KBM-7 (cell line): ENCODE results near the gene STX10.

Experiments used
- DNase-seq: peaks from one replicate; pipeline ENCODE4 v3.0.0-alpha.2; 2015
- in situ Hi-C: fragments of 300-500 bp; cut with MboI; formaldehyde crosslinking; loops from 2 replicates; pipeline ENCODE4 v1.14.3; 2020; ENCODE audit warnings: low sequenced_read_pairs, low pct_unique_long_range_greater_than_20kb, mixed read lengths

The STX10 gene

GRCh38 chr19:13104360-13104847 is 45.8 kb downstream of the STX10 start:
- DNase-seq = peak; percentile 99
- in situ Hi-C loops = no loop called here

- in situ Hi-C loops = no loop called here
Measured at GRCh38 chr19:13103581-13104359, 46.4 kb downstream of the STX10 start.

GRCh38 chr19:13102666-13103580 is 47.3 kb downstream of the STX10 start, which contains the start of gene LYL1:
TSS of gene LYL1 (minus strand) at chr19:13102858. CDS start at chr19:13101171, 1,687 bp downstream.
- DNase-seq = peak; percentile 98

More at GRCh38 chr19:13103581-13104359, 46.4 kb downstream of the STX10 start:
- DNase-seq = no peak

GRCh38 chr19:13102416-13102665 is 47.8 kb downstream of the STX10 start:
- in situ Hi-C loops = no loop called here

More at GRCh38 chr19:13102666-13103580, 47.3 kb downstream of the STX10 start, which contains the start of gene LYL1:
- in situ Hi-C loops = no loop called here

GRCh38 chr19:13101590-13102415 is 48.4 kb downstream of the STX10 start:
- in situ Hi-C loops = no loop called here
- no peak for DNase-seq

More at GRCh38 chr19:13102416-13102665, 47.8 kb downstream of the STX10 start:
- no peak for DNase-seq

- peak; percentile 58 for DNase-seq
Measured at GRCh38 chr19:13100841-13101589, 49.2 kb downstream of the STX10 start.

GRCh38 chr19:13100031-13100588 is 50.1 kb downstream of the STX10 start:
- in situ Hi-C loops = no loop called here
- DNase-seq = peak; percentile 77

More at GRCh38 chr19:13100841-13101589, 49.2 kb downstream of the STX10 start:
- in situ Hi-C loops = no loop called here

GRCh38 chr19:13099073-13099999 is 50.8 kb downstream of the STX10 start:
- DNase-seq = peak; percentile 80

GRCh38 chr19:13098277-13099072 is 51.7 kb downstream of the STX10 start:
- in situ Hi-C loops = loop anchor here (25.0 kb wide), 1 partner anchor 111 kb away; the partner anchor contains the start of gene NFIX
- peak; percentile 89 for DNase-seq

More at GRCh38 chr19:13099073-13099999, 50.8 kb downstream of the STX10 start:
- in situ Hi-C loops = loop anchor here (25.0 kb wide), 1 partner anchor 112 kb away; the partner anchor contains the start of gene NFIX

- in situ Hi-C loops = loop anchor here (25.0 kb wide), 1 partner anchor 110 kb away; the partner anchor contains the start of gene NFIX
- DNase-seq = peak; percentile 80
Measured at GRCh38 chr19:13097463-13098258, 52.5 kb downstream of the STX10 start.

GRCh38 chr19:13097033-13097462 is 53.1 kb downstream of the STX10 start:
- in situ Hi-C loops = loop anchor here (25.0 kb wide), 1 partner anchor 110 kb away; the partner anchor contains the start of gene NFIX
- DNase-seq = peak; percentile 60

GRCh38 chr19:13095934-13096927 is 53.9 kb downstream of the STX10 start:
- in situ Hi-C loops = loop anchor here (25.0 kb wide), 1 partner anchor 109 kb away; the partner anchor contains the start of gene NFIX
- peak; percentile 77 for DNase-seq

GRCh38 chr19:13095393-13095784 is 54.8 kb downstream of the STX10 start:
- in situ Hi-C loops = loop anchor here (25.0 kb wide), 1 partner anchor 108 kb away; the partner anchor contains the start of gene NFIX

More at GRCh38 chr19:13095393-13095784, 54.8 kb downstream of the STX10 start:
- DNase-seq = no peak
